ENCODE results near the gene TRIOBP.

Gene TRIOBP

GRCh38 chr22:37804881-37805809, 108.3 kb downstream of the TRIOBP start (continued):
- TF ChIP-seq ZNF596 (tag by site-specific recombination; IDR thresholded peaks at IDR 0.05) (peak; percentile 27; the same call in 1 of the 2 replicates), ZFP3 (tag by site-specific recombination; IDR thresholded peaks at IDR 0.05; ENCODE audit: low read depth) (no peak), ZNF473 (tag by site-specific recombination; IDR thresholded peaks at IDR 0.05) (no peak), IKZF3 (tag by site-specific recombination; IDR thresholded peaks at IDR 0.05) (peak; percentile 79), TCF7L2 (IDR thresholded peaks at IDR 0.05; ENCODE audit: borderline replicate concordance, low read depth, low read length) (peak; percentile 22; the same call in 1 of the 2 replicates), SETDB1 (IDR thresholded peaks at IDR 0.05; ENCODE audit: insufficient read length, low read length) (no peak), ZNF626 (tag by site-specific recombination; IDR thresholded peaks at IDR 0.05) (no peak), ZNF404 (tag by site-specific recombination; IDR thresholded peaks at IDR 0.05) (no peak), ZNF639 (tag by site-specific recombination; IDR thresholded peaks at IDR 0.05) (no peak), ZNF23 (tag by site-specific recombination; IDR thresholded peaks at IDR 0.05; ENCODE audit: borderline replicate concordance) (no peak), ZBTB10 (tag by site-specific recombination; IDR thresholded peaks at IDR 0.05) (no peak; the same call in 1 of the 2 replicates), SALL2 (tag by site-specific recombination; IDR thresholded peaks at IDR 0.05; ENCODE audit: borderline replicate concordance) (no peak), ZNF561 (tag by site-specific recombination; IDR thresholded peaks at IDR 0.05; ENCODE audit: borderline replicate concordance) (peak; percentile 48; the same call in 1 of the 2 replicates), ZNF169 (tag by site-specific recombination; IDR thresholded peaks at IDR 0.05) (no peak), ZNF704 (tag by site-specific recombination; IDR thresholded peaks at IDR 0.05) (no peak), ZNF211 (tag by site-specific recombination; IDR thresholded peaks at IDR 0.05; ENCODE audit: low read depth) (no peak), OSR2 (tag by site-specific recombination; IDR thresholded peaks at IDR 0.05) (peak; percentile 44; the same call in 1 of the 2 replicates), INSM2 (tag by site-specific recombination; IDR thresholded peaks at IDR 0.05) (peak; percentile 29; the same call in 1 of the 2 replicates), ZFP41 (tag by site-specific recombination; IDR thresholded peaks at IDR 0.05; ENCODE audit: borderline replicate concordance) (no peak), ZNF600 (tag by site-specific recombination; IDR thresholded peaks at IDR 0.05) (no peak), PATZ1 (tag by site-specific recombination; IDR thresholded peaks at IDR 0.05) (no peak), GLIS1 (tag by site-specific recombination; IDR thresholded peaks at IDR 0.05) (no peak), ZSCAN30 (tag by site-specific recombination; IDR thresholded peaks at IDR 0.05) (peak; percentile 96), PBX3 (CRISPR knock-in tag; IDR thresholded peaks at IDR 0.05) (no peak), ZNF548 (tag by site-specific recombination; IDR thresholded peaks at IDR 0.05) (no peak), ZNF174 (tag by site-specific recombination; IDR thresholded peaks at IDR 0.05) (no peak), ZNF26 (tag by site-specific recombination; IDR thresholded peaks at IDR 0.05) (no peak)

All from HEK293 (cell line).